ENCODE data around the gene EFHD1.
"Not testable (repeated sequence)": the region's sequence is repeated elsewhere in the genome, so short reads cannot be mapped to it uniquely, and the experiment has no call there.

The EFHD1 gene

DNA sequence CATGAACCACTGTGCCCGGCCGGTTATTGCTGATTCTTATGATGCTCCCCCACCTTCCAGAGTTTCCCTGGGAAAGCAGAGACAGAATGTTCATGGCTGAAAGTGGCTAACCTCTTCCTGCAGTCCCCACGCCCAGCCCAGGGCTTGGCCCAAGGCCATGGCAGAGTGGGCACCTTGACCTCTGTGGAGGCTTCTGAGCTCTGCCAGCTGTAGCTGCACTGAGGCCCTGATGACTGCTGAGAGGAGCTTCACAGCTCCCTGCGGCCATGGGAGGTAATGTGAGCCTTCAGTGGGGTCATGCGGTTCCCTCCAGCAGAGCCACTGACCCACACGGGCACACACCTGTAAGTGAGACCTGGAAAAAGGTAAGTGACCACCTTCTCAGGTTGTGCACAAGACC, 13.3 kb downstream of the EFHD1 start:
- no peak for DNase-seq

DNA sequence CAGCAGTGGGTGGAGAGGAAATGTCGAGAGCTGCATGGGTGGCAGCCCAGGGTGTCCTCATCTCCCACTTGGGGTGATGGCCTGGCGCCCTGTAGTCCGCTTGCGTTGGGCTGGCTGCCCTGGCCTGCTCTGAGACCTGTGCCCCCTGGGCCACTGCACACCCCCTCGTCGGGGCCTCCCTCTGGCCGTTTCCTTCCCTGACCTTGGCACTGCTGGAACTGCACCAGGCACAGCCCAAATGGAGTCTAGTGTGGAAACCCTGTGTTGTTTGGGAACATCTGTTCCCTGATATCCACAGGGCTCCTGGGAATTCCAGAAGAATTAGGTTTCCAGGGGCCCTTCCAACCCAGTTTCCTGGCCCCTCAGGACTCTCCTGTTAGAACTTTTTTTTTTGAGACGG, 13.9 kb downstream of the EFHD1 start:
- no peak for DNase-seq

DNA sequence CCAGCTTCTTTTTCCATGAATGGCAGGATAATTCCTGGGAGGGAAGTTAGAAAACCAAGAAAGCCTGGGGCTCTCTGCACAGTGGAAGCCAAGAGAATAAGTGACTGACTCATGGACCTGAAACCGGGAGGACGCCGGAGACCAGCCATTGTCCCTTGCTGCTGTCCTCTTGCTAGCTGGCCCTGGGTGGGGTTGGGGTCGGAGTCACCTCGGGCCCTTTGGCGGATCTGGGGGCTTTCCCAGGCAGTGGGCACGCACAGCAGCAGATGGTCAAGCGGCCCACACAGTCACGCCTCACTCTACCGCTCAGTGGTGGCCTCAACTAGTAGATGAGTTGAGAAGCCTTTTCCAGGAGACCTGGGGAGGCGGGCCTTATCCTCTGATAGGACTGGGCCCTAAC, 15.6 kb downstream of the EFHD1 start:
- no peak for DNase-seq

DNA sequence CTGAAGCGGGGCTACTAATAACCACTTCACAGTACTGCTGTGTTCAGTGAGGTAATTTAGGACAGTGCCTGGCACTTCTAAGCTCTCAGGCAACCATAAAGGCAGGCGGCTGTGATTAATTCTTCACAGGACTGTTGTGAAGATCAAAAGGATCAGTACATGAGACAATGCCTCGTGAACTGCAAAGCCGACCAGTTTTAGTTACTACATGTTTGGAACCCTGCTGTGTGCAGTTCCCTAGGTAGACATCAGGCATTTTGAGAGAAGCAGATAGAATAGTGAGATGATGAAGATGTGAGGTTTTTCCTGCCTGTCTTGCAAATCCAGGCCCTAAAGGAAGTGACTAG, 19.1 kb downstream of the EFHD1 start:
- peak in 1 of 58 donors; percentile 40 for DNase-seq

DNA sequence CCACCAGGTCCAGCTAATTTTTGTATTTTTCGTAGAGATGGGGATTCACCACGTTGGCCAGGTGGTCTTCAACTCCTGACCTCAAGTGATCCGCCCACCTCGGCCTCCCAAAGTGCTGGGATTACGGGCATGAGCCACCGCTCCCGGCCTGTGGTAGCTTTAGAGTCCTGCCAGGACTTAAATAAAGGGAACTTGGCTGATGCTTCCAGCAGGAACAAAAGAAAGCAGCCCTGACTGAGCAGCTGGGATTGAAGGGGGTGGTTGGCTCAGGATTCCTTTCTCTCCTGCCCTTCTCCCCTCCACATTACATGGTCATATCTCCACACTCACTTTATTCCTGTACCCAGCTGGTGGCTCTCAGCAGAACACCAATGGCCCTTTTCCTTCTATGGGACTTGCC, 20.0 kb downstream of the EFHD1 start:
- peak in 17 of 58 donors; percentile 8 to 55 (median 29) for DNase-seq

DNA sequence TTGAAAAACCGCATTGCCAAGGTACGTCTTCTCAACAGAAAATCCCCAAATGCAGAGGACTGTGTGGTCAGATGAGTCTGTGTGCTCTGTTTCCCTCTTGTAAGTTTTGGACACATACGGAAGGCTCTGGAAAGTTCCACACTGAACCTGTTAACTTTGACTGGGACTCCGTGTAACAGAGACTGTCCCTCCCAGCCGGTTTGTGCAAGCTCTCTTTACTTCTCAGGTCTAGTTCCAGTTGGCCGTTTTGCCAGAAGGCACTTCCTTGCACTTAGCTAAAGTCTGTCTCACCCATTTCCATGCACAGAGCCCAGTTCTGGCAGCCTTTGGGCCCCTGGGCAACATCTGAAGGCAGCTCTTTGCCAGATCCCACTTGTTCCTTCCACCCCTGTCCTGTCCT, 22.0 kb downstream of the EFHD1 start:
- DNase-seq, result peak in 17 of 58 donors; percentile 11 to 73 (median 31)

DNA sequence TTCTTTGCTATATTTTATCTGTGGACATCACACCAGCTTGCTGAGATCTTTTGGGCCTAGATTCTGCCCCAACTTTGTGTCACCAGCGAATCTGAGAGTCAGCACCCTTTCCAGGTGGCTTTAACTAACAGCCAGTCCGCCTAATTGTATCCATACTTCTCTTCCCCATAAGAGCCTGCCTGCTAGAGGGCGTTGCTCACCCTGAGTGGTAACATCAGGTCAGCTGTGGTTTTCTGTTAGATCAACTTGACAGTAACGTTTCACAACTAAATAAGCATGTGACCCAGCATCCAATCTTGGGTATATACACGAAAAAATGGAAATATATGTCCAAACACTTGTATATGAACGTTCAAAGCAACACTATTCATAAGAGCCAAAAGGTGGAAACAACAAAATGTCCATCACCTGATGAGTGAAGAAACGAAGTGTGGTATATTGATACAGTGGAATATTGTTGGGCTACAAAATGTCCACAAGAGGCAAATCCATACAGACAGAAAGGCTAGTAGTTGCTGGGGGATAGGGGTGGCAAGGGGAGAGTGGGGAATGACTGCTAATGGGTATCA, 24.9 kb downstream of the EFHD1 start:
- DNase-seq, result no peak

DNA sequence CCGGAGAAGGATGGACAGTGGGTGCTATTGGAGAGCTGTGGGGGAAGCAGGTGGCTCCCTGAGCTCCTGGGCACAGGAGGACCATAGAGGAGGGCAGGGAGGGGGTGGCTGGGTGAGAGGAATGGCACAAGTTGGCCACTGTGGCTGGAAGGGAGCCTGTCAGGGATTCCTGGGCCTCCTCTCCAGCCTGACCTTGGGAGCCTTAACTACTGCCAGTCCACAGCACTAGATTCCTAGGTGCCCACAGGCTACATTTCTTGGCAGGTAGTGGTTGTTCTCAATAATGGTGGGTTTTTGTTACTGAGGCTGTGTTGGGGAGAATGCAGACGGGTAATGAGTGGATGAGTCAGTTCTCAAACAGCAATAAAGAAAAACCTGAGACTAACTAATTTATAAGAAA, 26.0 kb downstream of the EFHD1 start:
- DNase-seq, result no peak

DNA sequence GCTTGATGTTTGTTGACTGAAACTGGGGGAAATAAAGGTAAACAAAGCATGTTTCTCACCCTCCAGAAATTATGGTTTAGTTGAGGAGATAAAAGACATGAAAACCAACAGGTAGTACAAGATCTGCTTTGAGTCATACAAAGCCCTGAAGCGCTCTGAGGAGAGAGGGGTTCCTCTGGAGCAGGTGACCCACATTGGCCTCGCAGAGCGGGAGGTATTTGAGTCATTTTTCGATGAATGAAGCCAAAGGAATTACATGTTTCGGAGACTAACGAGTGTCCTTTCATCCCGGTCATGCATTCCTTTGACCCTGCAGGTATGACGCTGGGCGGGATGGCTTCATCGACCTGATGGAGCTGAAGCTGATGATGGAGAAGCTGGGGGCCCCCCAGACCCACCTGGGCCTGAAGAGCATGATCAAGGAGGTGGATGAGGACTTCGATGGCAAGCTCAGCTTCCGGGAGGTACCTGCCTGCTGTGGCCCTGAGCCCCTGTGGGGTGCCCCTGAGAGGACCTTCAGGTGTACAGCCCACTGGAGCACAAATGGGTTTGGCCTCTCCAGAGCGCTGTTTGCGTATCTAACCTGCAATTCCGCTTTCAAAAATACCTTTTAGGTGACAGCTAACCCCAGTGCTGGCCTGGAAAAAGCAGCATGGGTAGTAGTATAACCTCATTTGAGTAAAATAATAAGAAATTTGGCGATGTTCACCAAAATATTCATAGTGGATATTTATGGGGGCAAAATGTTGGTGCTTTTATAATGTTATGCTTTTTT, 29.3 kb downstream of the EFHD1 start:
- DNase-seq, result no peak

DNA sequence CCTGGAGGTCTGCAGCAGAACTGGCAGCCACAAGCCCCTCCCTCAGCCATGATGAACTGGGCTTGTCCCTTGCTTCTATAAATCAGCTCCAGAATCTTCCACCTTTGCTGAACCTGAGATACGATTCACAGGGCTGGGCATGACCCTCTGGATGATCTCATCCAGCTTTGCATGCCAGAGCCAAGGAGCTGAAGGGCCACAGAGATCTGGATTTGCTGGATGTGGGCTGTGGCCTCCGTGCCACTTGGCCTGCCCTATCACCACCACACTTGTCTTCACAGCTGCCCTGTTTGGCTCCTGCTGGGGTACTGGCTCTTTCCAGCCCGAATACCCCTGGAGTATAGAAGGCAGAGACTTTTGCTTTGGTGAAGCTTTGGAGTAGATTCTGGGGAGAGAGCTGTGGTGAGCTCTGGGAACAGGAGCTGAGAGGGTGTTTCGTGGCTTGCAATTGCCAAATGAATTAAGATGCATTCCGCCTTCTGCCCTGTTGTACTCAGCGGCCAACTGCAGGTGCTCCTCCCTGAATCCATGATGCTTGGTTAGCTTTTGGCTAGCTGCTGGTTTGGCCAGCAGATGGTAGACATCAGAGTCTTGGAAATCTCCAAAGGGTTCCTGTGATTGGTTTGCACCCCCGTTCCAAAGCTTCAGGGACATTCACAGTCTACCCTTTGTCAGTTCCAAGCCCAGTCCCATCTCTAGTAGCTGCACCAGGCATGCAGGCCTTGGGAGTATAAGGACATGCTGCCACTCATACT, 32.8 kb downstream of the EFHD1 start:
- DNase-seq, result peak in 4 of 58 donors; percentile 6 to 50 (median 30)

DNA sequence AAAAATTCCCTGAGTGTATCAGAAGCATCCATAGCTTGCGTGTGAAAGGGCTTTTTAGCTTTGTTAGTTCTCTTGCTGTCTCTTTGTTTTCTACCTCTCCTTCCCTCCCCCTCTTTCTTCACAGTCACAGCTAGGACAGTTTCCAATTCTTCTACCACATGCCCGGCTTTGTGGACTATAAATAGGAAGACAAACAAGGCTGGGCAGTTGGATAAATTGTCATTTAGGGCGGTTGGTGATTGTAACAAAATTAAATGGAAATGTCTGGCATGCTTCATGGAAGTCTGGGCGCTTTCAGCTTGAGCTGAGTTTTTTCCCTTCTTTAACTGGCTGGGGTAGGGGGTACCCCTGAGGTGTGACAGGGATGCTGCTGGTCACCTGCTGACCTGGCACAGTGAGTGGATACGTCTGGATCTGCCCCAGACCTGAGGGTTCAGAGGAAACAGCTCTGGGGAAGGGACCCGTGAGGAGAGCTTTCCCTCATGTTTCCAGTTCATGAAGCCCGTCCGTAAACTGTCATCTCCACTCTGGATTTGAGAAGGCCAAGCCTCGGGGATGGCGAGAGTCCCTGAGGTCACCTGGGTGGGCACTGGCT, 34.7 kb downstream of the EFHD1 start:
- DNase-seq, result peak in 37 of 58 donors; percentile 11 to 84 (median 45)

DNA sequence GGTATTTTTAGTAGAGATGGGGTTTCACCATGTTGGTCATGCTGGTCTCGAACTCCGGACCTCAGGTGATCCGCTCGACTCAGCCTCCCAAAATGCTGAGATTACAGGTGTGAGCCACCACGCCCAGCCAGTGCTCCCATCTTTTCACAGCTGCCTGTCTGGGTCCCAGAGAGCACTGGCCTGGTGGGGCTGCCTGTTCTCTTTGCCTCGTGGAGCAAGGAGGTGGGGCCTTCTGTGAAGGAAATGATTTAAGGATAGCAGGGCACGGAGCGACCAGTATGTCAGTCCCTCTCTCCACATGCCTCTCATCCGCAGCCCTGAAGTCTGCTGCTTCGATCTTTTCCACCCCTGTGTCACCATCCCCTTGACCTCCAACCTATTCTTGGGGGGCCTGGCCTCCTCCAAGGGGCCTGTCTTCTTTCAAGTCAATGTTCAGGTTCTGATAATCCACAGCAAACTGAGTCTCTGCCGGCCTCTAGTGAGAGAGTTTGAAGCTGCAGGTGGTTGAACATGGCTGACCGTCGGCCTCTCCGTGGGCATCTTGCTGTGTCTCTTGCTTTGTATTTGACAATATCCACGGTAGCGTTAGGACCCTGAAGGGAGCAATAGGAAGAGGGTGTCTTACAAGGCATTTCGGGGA, 35.5 kb downstream of the EFHD1 start:
- peak in 32 of 58 donors; percentile 4 to 64 (median 19) for DNase-seq

DNA sequence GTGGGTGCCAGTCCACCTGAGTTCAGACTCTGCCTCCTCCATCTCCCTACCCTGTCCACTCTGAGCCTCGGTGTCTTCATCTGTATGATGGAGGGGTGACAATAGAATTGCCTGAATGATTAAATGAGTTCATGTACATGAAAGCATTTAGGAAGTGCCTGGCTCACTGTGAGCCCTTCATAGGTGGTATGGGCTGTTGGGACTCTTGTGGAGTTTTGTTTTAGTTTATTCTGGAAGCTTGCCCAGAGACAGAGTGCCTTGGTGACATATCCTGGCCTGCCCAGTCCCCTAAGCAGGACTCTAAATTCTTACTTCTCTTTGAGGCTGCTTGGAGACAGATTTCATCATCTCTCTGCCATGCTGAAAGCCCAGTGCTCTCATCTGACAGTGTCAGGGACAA, 39.2 kb downstream of the EFHD1 start:
- DNase-seq, result no peak

DNA sequence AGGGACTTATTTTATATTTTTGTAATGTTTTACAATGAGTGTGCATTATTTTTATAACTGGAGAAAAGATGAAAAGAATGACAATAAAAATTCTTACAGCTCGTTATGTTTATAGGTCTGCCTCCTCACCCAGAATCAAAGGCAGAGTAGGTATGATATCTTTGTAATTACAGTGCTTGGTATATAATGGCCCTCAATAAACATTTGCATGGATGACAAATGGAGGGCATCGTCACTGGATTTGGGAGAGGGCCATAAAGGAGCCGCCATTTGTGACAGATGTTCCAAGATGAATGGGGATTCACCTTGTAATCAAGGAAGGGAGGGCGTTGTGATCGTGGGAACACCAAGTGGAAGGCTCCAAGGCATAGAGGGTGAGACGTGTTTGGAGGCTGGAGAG, 41.1 kb downstream of the EFHD1 start:
- no peak for DNase-seq

DNA sequence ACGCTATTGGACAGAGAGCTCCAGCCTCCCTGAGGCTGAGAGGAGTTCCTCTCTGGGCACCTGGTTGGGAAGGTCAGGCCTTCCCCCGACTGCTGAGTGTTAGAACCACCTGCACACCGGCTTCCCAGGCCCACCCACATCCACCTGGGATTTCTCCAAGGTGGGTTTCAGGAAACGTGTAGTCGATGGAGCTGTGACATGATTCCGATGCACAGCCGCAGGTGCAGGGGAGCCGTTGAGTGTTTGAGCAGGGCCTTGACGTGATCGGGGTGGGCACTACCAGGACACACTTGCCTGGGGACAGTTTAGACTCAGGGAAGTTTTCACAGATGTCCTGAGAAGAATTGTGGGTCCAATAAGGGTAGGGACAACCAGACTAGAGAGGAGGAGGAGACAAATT, 42.0 kb downstream of the EFHD1 start:
- DNase-seq, result no peak

DNA sequence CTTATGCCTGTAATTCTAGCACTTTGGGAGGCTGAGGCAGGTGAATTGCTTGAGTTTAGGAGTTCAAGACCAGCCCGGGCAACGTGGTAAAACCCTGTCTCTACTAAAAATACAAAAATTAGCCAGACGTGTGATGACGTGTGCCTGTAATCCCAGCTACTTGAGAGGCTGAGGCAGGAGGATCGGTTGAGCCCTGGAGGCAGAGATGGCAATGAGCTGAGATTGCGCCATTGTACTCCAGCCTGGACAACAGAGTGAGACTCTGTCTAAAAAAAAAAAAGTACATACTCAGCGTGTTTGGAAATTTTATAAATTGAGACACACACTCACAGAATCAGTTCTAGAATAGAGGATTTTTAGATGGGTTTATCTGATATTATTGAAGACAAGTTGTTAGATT, 46.6 kb downstream of the EFHD1 start:
- DNase-seq, result no peak

DNA sequence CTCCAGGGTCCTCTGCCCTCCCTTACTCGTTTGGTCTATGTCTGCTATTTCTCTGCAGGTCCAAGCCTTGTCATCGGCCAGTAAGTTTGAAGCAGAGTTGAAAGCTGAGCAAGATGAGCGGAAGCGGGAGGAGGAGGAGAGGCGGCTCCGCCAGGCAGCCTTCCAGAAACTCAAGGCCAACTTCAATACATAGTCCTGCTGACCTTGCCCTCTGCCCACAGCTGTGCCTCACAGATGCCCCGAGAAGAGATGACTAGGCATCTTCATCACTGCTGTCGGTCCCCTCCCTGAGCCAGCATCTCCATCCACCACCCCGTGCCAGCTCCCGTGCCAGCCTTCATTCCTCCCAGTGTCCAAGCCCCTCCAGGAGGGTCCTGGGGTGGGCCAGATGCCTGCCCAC, 48.1 kb downstream of the EFHD1 start:
- peak in 1 of 58 donors; percentile 7 for DNase-seq

DNA sequence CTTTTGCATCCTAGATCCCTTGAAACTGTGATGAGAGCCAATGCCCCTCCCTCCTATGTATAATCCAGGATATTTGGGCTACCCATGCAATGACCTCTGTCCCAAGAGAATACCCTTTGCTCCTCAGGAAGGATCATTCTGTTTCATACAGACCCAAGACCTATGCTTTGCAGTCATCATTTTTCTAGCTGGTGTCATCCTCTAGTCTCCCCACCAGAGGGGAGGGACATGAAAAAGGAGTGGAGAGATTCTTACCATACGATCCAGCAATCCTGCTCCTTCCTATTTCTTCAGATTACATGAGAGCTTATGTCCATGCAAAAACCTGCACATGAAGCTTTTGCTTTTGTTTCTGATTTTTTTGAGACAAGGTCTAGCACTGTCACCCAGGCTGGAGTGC, 50.0 kb downstream of the EFHD1 start:
- DNase-seq, result no peak

DNA sequence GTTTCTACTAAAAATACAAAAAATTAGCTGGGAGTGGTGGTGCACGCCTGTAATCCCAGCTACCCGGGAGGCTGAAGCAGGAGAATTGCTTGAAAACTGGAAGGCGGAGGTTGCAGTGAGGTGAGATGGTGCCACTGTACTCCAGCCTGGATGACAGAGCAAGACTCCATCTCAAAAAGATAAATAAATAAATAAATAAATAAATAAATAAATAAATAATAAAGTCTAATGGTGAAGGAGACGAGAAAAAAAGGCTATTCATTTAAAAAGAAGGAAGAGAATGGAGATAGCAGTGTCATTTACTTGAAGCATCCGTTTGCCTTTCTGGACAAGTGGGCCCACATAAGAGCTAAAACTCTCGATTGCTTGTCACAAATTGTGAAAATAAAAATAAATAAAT, 52.0 kb downstream of the EFHD1 start:
- DNase-seq, result not testable (repeated sequence)

DNA sequence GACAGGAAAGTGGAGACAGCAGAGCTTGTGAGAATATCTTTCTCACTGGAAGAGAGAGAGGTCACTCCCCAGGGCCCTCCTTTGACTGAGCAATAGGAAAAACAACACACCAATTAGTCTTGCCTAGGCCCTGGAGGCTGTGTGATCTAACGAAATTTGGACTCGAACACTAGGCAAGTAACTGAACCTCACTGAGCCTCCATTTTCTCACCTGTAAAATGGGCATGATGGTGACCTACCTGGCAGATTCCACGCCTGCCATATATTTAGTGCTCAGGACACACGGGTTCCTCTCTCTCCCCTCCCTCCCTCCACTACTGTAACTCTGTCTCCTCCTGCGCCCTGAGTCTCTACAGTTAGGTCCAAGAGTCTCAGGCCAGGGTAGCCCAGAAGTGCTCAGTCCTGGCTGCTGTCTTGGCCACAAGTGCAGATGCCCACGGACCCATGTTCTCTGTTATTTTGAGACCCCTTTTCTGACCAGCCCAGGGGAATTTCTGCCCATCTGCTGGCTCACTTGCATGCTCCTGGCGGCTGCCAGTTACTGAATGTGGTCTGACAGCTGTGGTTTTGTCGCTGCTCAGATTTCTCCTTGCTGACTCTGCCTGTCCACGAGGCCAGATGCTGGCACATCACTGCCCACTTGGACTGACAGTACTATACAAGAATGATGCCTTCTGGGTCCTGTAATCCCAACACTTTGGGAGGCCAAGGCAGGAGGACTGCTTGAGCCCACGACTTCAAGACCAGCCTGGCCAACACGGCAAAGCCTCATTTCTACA, 54.2 kb downstream of the EFHD1 start:
- no peak for DNase-seq

DNA sequence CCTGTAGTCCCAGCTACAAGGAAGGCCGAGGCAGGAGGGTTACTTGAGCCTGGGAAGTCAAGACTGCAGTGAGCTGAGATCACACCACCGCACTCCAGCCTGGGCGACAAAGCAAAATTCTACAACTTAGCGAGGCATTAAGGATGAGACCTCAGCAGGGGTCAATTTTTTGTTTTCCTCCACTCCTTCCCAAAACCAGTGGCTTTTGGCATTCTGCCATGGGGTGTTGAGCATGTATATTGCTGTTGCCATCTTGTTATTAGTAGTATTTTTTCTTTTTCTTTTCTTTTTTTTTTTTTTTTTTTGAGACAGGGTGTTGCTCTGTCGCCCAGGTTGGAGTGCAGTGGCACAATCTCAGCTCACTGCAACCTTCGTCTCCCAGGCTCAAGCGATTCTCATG, 54.8 kb downstream of the EFHD1 start:
- peak in 1 of 58 donors; percentile 2 for DNase-seq

Measured in anterior cingulate cortex (tissue), 58 donors.